Measurements from ENCODE around the gene ACP7.

- TF ChIP-seq CTCF (IDR thresholded peaks at IDR 0.05) (no peak), POLR2A (IDR thresholded peaks at IDR 0.05) (no peak)
Measured at GRCh38 chr19:39045506-39045905, 38.7 kb upstream of the ACP7 start.

Measured in adrenal gland (tissue), 5 donors.